PC-3 (cell line): ENCODE results near the gene REXO1.

Experiments used
- CTCF ChIP-seq: fragments of 300-600 bp; sonication (generic); conservative IDR thresholded peaks from 2 replicates; pipeline ENCODE4 v1.5.1; 2017; ENCODE audit warnings: antibody characterized with exemption, low read depth, mild to moderate bottlenecking, low read length
- EZH2 ChIP-seq: fragments of 300-600 bp; sonication (generic); IDR thresholded peaks from one replicate; pipeline ENCODE4 v1.6.1; 2017; ENCODE audit warnings: antibody characterized with exemption, mild to moderate bottlenecking, low read length; ENCODE audit not compliant: unreplicated experiment
- EZH2phosphoT487 ChIP-seq: fragments of 300-600 bp; sonication (generic); IDR thresholded peaks from 2 replicates; pipeline ENCODE4 v1.6.1; 2018; ENCODE audit warnings: mild to moderate bottlenecking, antibody characterized with exemption, low read length, borderline replicate concordance

- no peak for TF ChIP-seq CTCF
- TF ChIP-seq EZH2 = no peak
- no peak for TF ChIP-seq EZH2phosphoT487
These were observed 64.4 kb downstream of the REXO1 start for GRCh38 chr19:1783874-1784273.
